Measurements from ENCODE around the gene C1orf198. TPM values are rescaled to one million over a fixed set of nuclear protein-coding genes. Genes with fewer than 3 reads are reported as not detected.

The C1orf198 gene
- total and polyA plus RNA-seq, 2 of the 4 experiments (the other 2 are of a cell fraction): 67.4 to 76.2 TPM

- no peak overlapping the region for H4K91ac ChIP-seq (ENCODE audit: insufficient read depth, low read depth, low read length)
- H4K8ac ChIP-seq (ENCODE audit: low read depth in 2 of 2, low read length in 2 of 2): no peak overlapping the region
- intact Hi-C loops (cut with micrococcal nuclease): no loop called here
- H3K4me2 ChIP-seq (ENCODE audit: low read depth, low read length): no peak overlapping the region
- no peak overlapping the region for H2AK5ac ChIP-seq (ENCODE audit: low read depth, low read length)
- no peaks in the 10 kb centered on the region for H4K20me1 ChIP-seq (ENCODE audit: insufficient read depth, low read length)
- BruUV-seq (replicated peaks): no TSS peak
- H2BK5ac ChIP-seq (ENCODE audit: low read depth, low read length, poor library complexity, severe bottlenecking): no peak overlapping the region
- H3K9me1 ChIP-seq (ENCODE audit: insufficient read depth, low read length): no peaks in the 10 kb centered on the region
- no peak overlapping the region for H3K56ac ChIP-seq (ENCODE audit: extremely low read depth, insufficient read depth, low read length)
- no peak overlapping the region for H2BK20ac ChIP-seq (ENCODE audit: low read depth, low read length)
- H3K79me1 ChIP-seq (ENCODE audit: low read depth in 1 of 2, low read length in 2 of 2): no peaks in the 10 kb centered on the region
- no peaks in the 10 kb centered on the region for H3K9me3 ChIP-seq (ENCODE audit: control insufficient read depth, insufficient read depth, low read length)
- ATAC-seq (ENCODE audit: low read depth) (no peak), DNase-seq (no peak)
- H3K18ac ChIP-seq (ENCODE audit: low read depth, low read length): no peak overlapping the region
- no CpG with 5 or more reads among the region's 2 CpGs for WGBS, 2 experiments (ENCODE audit: extremely low coverage in 2 of 2, insufficient read length in 1 of 2)
- no peaks in the 10 kb centered on the region for H3K36me3 ChIP-seq (ENCODE audit: control insufficient read depth, insufficient read depth, low read length)
- H3K4me3 ChIP-seq (ENCODE audit: insufficient read depth, low read depth, low read length): no peak overlapping the region
- H3K27ac ChIP-seq (ENCODE audit: insufficient read depth, low read length): no peak overlapping the region
- dilution Hi-C loops (cut with HindIII; ENCODE audit: low sequenced_read_pairs, unreplicated experiment): no loop called here
- no peak overlapping the region for H3K9ac ChIP-seq (ENCODE audit: low read depth, low read length)
- H2AFZ ChIP-seq (replicated peaks; ENCODE audit: low read length, poor library complexity): no peak overlapping the region
- no peak overlapping the region for H2AK9ac ChIP-seq (replicated peaks; ENCODE audit: low read depth, low read length, poor library complexity)
- H3K27me3 ChIP-seq (ENCODE audit: control insufficient read depth, insufficient read depth, low read length): no peaks in the 10 kb centered on the region
- H4K5ac ChIP-seq (ENCODE audit: low read depth, low read length): no peak overlapping the region
- POLR2A ChIA-PET (ENCODE audit: unreplicated experiment): no interaction called here
- H2BK120ac ChIP-seq (ENCODE audit: low read depth, low read length): no peak overlapping the region
- TF ChIP-seq MXI1 (IDR thresholded peaks at IDR 0.05; ENCODE audit: borderline replicate concordance, low read depth, low read length) (no peak), FOS (IDR thresholded peaks at IDR 0.05; ENCODE audit: low read depth, low read length) (no peak), RCOR1 (IDR thresholded peaks at IDR 0.05; ENCODE audit: insufficient replicate concordance, low read length) (no peak), MAZ (IDR thresholded peaks at IDR 0.05; ENCODE audit: borderline replicate concordance, low read depth, low read length) (no peak), SMC3 (IDR thresholded peaks at IDR 0.05; ENCODE audit: low read depth, low read length) (no peak), NFE2L2 (IDR thresholded peaks at IDR 0.05; ENCODE audit: low read depth, low read length) (no peak), RFX5 (IDR thresholded peaks at IDR 0.05; ENCODE audit: low read depth, low read length) (no peak), BHLHE40 (IDR thresholded peaks at IDR 0.05; ENCODE audit: low read depth, low read length) (no peak), CHD1 (IDR thresholded peaks at IDR 0.05; ENCODE audit: low read depth, low read length) (no peak), CEBPB (IDR thresholded peaks at IDR 0.05; ENCODE audit: low read depth, low read length) (no peak)
- TF ChIP-seq, protein P1, sequence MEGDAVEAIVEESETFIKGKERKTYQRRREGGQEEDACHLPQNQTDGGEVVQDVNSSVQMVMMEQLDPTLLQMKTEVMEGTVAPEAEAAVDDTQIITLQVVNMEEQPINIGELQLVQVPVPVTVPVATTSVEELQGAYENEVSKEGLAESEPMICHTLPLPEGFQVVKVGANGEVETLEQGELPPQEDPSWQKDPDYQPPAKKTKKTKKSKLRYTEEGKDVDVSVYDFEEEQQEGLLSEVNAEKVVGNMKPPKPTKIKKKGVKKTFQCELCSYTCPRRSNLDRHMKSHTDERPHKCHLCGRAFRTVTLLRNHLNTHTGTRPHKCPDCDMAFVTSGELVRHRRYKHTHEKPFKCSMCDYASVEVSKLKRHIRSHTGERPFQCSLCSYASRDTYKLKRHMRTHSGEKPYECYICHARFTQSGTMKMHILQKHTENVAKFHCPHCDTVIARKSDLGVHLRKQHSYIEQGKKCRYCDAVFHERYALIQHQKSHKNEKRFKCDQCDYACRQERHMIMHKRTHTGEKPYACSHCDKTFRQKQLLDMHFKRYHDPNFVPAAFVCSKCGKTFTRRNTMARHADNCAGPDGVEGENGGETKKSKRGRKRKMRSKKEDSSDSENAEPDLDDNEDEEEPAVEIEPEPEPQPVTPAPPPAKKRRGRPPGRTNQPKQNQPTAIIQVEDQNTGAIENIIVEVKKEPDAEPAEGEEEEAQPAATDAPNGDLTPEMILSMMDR (conservative IDR thresholded peaks at IDR 0.05; ENCODE audit: low read depth, low read length): no peak
- in situ Hi-C loops (cut with MboI; ENCODE audit: low sequenced_read_pairs): no loop called here
- H2BK15ac ChIP-seq (ENCODE audit: low read depth, low read length): no peak overlapping the region
- H3K14ac ChIP-seq (replicated peaks; ENCODE audit: low read depth, low read length): no peak overlapping the region
- CTCF ChIA-PET: interaction anchor here (0.7 kb wide), 1 partner anchor 14 kb away, joined by 3 read pairs; no protein-coding TSS in a partner anchor
- H3K4me1 ChIP-seq (ENCODE audit: control insufficient read depth, insufficient read depth, low read length): no peaks in the 10 kb centered on the region
- H3K4ac ChIP-seq (ENCODE audit: low read depth, low read length): no peak overlapping the region
- H3K23ac ChIP-seq (ENCODE audit: low read depth, low read length): no peak overlapping the region
These were observed 55.8 kb downstream of the C1orf198 start for GRCh38 chr1:230812568-230812967.

Data from IMR-90 (cell line).